HG03457 (cell line): ENCODE measurements around the gene KIF2C.
"Not testable (repeated sequence)": the region's sequence is repeated elsewhere in the genome, so short reads cannot be mapped to it uniquely, and the experiment has no call there.

Experiments used
- ATAC-seq: cut with Tn5 transposase; IDR thresholded peaks from one replicate; pipeline ENCODE4 v1.9.1; 2021; ENCODE audit warnings: moderate number of reproducible peaks; ENCODE audit not compliant: unreplicated experiment

The KIF2C gene

DNA sequence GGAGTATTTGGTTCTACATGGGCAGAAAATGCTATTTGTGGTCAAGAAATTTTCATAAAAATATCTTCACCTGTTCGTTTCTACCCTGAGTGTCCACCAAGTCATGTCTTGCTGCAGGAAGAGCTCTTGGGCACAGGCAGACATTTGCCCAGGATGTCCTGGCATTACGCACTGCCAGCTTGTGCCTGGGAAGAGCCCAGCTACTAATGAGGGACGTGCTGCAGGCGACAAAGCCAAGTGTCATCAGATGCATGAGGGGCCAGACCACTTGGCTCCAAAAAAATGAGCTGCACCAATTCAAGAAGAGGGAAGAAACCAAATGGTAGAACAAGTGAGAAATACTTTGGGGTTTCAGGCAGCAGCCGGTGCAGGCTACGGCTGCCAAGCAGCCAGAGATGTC lies 21.5 kb upstream of the KIF2C start:
- no peak for ATAC-seq

DNA sequence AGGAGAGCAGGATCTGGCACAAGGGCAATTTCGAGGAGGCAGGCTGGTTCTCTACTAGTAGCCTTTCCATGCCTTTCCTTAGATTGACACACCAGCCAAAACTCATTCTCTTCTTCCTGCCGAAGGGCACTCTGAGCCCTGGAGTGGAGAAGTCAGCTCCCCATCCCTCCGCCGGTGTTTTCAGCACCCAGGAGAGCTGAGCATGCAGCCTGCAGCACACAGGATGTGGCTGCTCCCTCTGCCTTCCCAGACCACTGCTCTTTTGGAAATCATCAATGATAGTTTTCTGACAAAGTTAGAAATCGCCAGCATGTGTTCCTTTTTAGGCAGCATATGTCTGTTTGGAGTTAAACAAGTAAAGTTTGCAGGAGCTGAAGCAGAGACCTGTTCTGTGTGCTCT lies 20.3 kb upstream of the KIF2C start:
- ATAC-seq, result no peak

DNA sequence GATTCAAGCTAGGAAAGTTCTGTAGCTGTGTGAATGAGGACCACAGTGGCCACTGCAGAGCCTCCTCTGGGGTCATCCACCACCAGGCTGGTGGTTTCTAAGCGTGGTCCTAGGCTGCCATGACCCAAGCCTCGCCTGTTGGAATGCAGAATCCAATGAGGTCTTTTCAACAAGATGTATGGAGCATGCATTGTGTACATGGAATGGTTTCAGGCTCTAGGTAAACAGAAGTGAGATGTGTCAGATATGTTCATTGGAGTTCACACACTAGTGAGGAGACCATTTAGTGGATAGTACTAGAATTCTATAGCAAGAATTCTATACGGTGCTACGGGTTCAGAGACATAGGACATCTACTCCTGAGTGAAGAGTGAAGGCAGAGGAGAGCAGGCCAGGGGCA lies 19.4 kb upstream of the KIF2C start:
- ATAC-seq, result no peak

DNA sequence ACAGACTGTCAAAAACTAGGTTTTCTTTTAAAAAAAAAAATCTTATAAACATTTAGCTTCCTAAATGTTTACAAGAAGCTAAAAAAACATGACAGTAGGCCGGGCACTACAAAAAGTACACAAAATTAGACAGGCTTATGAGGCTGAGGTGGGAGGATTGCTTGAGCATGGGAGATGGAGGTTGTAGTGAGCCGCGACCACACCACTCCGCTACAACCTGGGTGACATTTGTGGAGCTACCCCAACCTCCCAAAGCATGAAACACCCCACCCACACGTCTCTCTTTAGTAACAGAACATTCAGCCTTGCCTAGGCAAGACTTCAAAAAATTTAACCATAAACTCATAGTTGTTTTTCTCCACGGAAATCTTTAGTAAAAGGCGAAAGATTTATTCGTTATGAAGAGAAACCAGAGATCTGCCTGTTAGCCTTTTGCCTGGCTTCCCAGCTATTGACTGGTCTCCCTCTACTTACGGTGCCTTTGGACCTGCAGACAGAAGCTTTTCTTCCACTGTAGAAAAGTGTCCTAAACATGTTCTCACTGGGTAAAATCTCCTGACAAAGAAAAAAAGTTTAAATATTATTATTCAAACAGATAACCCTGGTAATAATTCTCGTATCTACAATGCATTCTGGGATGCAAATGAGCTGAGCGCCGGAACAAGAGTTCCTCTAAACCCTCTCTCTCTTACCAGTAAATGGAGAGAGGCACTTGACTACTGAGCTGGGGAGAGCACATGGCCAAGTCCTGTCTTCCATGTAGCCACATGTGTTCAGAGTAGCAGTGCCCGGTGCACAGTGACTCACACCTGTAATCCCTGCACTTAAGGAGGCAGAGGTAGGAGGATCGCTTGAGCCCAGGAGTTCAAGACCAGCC lies 17.9 kb upstream of the KIF2C start:
- ATAC-seq, result peak; percentile 46

DNA sequence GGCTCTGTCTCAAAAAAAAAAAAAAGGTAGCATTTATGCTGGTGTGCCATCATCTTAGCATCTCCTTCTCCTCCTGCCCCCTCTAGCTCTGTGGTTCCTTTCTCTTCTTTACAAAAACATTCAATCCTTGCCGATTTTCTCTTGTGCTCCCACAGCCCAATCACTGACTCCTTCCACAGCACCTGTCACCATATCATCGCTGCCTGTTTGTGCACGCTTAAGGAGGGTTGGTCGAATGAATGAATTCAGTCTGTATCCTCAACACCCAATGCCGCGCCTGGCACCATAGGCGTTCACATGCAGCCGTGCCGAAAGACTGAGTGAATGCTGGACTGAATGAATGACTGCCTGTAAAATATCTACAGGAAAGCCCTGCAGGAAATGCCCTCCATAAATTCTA lies 16.6 kb upstream of the KIF2C start:
- no peak for ATAC-seq

DNA sequence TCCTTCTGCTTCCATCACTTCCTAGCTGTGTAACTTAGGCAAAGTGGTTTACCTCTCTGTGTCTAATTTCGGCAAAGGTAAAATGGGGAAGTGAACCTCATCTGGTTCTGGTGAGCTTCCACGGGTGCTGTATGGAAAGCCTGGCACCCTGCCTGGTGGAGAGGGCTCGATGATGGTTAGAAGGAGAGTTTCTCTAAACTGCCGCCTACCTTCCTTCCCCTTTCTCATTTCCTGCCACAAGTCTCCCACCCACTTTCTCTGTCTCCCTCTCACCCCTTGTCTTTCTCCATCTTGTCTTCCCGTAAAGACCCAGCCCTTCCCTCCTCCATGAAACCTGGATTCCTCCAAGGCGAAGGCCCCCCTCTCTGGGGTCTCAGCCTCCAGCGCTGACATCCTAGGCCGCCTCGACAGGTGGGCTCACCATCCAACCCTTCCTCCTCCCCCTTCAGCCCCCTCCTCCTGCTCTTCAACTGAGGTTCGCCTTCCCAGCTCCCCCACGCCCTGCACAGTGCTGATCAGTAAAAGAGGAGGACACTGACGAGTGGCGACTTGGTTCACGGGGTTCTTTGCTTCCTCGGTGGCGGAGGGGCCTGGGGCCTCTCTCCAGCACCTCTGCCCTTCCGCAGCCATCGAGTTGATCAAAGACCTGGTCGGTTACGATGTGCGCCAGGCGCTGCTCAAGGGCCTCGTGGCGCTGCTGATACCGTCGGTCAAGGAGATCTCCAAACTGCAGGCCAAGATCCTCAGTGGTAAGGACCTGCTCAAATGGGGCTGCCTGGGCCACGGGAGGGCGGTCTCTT lies 15.9 kb upstream of the KIF2C start:
- no peak for ATAC-seq

DNA sequence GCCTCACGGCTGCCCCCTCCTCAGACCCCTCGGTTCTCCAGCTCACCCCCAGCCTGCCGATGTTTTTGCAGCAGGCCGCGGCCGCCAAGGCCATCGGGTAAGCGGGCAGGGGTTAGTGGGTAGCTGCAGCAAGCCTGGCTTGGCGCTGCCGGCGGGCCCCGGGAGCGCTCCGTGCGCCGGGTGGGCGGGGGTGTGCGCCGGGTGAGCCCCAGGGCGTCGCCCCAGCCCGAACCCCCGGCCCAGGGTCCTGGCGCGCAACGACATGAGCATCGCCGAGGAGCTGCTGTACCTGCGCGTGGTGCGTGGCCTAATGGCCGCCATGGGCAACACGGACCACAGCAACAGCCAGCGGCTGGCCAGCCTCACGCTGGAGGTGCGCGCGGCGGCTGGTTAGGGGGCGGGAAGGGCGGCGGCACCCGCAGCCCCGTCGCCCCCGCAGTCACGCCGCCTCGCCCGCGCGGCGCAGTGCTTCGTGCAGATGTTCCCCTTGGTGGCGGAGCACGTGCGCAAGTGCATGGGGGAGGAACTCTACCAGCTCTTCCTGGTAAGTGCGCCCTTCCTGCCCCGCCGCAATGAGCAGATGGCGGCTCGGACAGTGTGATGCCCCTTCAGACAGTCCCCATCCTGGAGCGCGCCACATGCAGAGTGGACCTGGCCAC lies 15.2 kb upstream of the KIF2C start:
- no peak for ATAC-seq

DNA sequence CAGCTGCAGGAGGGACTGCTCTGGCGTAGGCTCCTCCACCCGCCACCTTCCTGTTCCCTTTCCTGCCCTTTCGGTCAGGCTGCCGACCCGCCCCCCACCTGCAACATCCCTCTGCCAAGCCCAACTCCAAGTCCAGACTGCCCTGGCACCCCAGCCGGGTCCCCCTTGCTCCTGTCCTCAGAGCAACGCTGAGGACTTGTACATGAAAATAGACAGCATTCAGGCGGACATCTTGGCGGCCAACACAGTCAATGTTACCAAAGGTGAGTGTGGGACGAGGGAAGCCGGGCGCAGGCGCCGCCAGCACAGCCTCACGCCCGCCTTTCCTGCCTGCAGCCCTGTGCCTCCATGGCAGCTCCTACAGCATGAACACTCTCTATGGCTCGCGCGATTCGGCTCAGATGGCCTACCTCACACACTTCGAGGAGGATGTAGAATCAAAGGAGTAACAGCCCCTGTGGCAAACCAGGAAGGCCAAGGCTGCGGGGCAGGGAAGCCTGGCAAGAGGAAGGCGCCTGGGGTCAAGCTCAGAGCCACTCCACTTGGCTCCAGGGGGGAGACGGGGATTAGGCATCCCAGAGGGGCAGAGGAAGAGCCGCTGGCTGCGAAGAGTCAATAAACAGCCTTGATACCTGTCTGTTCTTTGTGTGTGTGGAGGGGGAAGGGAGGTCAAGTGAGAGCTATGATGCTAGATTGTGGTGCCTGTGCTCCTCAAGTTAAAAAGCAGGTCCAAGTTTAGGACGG lies 14.5 kb upstream of the KIF2C start:
- ATAC-seq, result no peak

DNA sequence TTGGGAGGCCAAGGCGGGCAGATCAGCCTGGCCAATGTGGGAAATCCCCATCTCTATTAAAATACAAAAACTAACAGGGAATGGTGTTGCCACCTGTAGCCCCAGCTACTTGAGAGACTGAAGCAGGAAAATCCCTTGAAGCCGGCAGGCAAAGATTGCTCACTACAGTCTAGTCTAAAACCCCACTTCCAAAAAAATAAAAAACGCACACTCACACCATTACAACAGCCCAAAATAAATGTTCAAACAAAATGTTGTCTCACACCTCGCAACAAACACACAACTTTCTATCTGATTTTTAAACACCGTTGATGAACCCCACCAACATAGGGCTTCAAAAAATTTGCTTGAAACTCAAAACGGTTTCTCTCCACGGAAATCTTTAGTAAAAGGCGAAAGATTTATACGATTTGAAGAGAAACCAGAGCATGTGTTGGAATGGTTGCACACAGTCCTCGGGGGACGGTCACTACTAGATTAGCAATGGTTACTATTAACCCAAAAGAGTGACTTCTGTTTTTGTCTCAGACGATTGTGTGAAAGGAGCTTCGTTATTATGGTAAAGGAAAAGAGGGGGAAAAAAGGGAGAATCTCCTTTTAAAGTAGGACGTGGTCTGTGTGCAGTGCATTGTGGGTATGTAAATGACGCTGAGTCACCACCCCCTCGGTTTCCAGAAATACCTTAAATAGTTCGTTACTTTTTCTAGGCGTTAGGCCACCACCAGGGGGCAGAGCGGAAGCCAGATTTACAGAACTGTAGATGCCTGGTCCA lies 8.7 kb upstream of the KIF2C start, which contains the start of gene RNU5D-1:
Gene RNU5D-1, minus strand, starts transcription at position 430 of the 772 bp plus-strand sequence.
- peak; percentile 58 for ATAC-seq

DNA sequence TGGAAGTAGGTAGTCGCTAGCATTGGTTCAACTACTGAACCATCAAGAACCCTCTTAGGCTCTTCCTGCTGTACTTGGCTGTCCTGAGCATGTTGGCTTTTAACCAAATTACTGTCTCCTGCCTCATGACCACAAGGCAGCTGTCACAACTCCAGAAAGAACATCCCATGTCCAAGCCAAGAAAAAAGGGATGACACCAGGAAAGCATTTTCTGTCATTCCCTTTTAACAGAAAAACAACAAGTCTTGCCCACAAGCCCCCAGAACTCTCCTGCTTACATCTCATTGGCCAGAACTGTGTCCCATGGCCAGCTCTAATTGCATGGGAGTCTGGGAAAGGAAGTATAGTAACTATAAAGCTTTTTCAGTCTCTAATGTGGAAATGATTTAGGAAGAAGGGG lies 6.3 kb upstream of the KIF2C start:
- ATAC-seq, result no peak

DNA sequence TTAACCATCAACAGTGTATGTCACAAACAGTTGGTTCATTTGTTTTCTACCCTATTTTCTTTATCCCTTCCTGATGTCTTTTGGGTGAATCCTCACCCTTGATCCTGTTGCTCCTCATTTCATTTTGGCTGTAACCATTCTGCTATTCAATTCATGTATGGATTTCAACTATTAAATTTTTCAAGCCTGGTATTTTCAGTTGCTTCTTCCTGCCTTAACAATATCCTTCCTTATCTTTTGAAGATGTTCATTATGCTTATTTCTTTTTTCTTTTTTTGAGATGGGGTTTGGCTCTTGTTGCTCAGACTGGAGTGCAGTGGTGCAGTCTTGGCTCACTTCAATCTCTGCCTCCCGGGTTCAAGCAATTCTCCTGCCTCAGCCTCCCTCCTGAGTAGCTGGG lies 5.9 kb upstream of the KIF2C start:
- ATAC-seq, result no peak

DNA sequence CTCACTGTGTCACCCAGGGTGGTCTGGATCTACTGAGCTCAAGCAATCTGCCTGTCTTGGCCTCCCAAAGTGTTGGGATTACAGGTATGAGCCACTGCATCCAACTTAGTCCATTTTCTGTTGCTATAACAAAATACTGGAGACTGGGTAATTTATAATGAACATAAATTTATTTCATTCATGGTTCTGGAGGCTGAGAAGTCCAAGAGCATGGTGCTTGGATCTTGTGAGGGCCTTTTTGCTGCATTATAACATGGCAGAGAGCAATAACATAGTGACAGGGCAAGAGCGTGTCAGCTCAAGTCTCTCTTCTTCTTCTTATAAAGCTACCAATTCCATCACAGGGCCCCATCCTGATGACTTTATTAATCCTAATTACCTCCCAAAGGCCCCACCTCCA lies 3.6 kb upstream of the KIF2C start:
- ATAC-seq, result no peak

DNA sequence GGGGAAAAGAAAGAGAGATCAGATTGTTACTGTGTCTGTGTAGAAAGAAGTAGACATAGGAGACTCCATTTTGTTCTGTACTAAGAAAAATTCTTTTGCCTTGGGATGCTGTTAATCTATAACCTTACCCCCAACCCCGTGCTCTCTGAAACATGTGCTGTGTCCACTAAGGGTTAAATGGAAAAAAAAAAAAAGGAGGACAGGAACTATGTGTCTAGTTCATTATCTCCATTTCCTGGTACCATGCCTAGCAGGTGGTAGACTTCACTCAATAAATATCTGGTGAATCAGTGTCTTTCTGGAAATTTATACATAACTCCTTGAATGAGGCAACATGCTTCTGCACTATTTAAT lies 707 bp upstream of the KIF2C start:
- not testable (repeated sequence) for ATAC-seq

DNA sequence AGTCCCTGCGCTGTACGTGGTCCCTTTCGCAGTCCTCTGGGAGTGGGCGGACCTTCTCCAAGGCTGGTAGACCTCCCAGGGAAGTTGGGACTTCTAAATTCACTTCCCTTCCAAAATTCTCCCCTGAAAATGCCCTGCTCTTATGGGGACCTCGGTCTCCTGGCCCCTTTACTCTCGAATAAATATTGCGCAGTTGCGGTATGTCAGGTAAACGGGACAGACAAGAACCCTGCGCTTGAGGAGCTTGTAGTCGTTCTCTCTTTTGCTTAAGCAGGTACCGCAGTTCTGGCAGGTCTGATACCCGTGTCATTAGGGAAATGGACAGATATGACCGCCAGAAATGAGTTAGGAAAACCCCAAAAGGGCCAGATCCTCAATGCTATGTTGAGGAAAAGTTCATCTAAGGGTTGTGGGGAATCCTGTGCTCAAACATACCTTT lies 561 bp downstream of the KIF2C start:
- ATAC-seq, result no peak

DNA sequence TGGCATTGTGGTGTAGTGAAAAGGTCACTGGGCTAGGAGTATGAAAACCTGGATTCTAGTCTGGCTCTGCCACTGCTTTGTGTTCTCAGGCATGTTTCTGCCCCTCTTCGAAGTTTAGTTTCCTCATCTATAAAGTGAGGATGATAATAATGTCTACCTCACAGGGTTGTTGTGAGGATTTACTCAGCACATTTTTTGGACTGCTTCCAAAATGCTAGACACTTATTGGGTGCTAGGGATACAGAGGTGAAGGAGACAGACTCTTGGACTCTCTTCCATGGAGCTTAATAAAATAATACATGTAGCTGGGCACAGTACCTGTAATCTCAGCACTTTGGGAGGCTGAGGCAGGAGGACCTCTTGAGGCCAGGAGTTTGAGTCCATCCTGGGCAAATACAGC lies 3.6 kb downstream of the KIF2C start:
- no peak for ATAC-seq

DNA sequence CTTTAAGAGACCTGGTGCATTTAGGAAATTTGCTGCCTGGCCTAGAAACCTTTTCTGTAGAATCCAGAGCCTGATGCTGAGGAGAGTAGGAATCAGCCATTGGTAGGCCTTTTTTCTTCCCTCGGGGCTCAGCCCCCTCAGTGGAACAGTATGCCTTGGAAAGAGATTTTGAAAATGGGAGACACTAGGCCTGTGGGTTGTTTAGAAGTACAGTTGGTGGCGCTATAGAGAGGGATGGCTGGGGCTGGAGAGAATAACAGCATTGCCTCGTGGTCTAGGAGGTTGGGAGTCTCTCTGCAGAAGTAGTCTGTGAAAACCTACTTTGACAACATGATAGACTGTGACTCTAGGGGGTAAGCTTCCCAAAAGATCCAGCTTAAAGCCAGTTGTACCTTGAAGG lies 8.2 kb downstream of the KIF2C start:
- no peak for ATAC-seq

DNA sequence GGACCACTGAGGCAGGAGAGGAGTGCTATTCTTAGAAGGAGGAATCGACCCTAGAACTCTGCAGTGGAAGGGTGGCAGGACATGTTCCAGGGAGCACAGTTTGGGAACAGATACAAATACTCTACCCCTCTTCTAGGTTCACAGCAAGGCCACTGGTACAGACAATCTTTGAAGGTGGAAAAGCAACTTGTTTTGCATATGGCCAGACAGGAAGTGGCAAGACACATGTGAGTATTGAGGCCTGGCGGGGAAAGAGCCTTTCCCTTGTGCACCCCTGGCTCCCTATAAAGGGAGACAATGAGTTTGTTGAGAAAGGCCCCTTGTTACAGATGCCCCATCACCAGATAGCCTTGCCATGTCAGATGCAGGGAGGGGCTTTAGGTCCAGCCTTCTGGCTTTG lies 17.8 kb downstream of the KIF2C start:
- no peak for ATAC-seq

DNA sequence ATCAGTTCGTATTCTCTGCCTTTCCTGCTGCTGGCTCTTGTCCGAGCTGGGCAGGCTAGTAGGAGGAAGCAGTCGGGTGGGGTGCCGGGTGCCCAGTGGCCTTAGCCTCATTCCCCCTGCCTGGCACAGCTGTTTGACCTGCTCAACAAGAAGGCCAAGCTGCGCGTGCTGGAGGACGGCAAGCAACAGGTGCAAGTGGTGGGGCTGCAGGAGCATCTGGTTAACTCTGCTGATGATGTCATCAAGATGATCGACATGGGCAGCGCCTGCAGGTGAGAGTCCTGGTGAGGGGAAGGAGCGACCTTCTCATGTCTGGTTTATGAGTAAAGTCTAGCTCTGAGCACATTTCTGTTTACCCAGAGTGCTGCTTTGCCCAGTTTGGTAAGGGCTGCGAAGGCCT lies 19.4 kb downstream of the KIF2C start:
- ATAC-seq, result no peak

DNA sequence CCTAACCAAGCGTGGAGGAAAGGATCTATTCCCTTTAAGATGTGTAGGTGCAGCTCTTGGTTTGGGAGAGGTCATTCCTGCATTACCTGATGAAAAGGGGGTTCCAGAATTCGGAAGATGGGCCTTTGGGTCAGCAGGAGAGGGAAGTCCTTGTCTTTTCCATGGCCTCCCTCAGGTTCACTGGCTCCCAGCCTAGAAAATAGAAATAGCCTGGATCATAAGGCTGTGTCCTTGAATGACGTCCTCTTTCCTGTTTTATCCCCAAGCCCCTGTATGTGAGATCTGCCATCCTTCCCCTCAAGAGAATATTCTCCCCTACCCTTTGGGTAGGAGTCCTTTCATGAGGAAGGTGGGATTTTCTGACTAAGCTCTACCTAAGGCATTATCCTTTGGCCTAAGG lies 21.2 kb downstream of the KIF2C start:
- ATAC-seq, result no peak

DNA sequence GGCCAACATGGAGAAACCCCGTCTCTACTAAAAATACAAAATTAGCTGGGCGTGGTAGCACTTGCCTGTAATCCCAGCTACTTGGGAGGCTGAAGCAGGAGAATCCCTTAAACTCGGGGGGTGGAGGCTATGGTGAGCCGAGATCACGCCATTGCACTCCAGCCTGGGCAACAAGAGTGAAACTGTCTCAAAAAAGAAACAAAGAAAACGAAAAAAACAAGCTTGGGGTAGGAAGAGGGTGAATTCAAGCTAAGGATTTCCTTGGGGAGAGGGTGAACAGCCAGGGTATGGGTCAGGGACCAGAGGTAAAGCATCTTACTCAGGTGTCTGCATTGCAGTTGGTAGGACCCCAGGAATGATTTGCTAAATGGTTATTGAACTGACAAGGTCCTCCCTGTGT lies 26.8 kb downstream of the KIF2C start:
- not testable (repeated sequence) for ATAC-seq
